Measurements from ENCODE around the gene KIAA0513.

GRCh38 chr16:85005285-85006069 is 22.1 kb upstream of the KIAA0513 start:
- TF ChIP-seq CTCF (IDR thresholded peaks at IDR 0.05) (no peak), EZH2 (IDR thresholded peaks at IDR 0.05; ENCODE audit: borderline replicate concordance, insufficient read depth, low read depth, low read length, poor library complexity, severe bottlenecking) (no peak)
